Activated CD8-positive, alpha-beta T cell treated with anti-CD3 and anti-CD28 coated beads for 36 hours (primary cell): Measurements from ENCODE around the gene OCRL. TPM values are rescaled to one million over a fixed set of nuclear protein-coding genes. Genes with fewer than 3 reads are reported as not detected.

Experiments
- ATAC-seq: fragments of 200-7000 bp; cut with Tn5 transposase; one replicate; pipeline ENCODE4 v1.10.0; 2021; ENCODE audit warnings: mild to moderate bottlenecking, moderate library complexity
- CTCF ChIA-PET: fragments of 350-600 bp; sonication (Branson Sonifier 250); formaldehyde crosslinking; loops from one replicate; lab custom pipeline; 2021; ENCODE audit warnings: antibody characterized with exemption; lab: Charles Lee
- POLR2A ChIA-PET: fragments of 350-600 bp; sonication (Branson Sonifier 250); formaldehyde crosslinking; loops from one replicate; lab custom pipeline; 2021; ENCODE audit warnings: antibody characterized with exemption; lab: Charles Lee
- DNase-seq: peaks from one replicate; pipeline ENCODE4 v3.0.0-alpha.2; 2020
- H3K27ac Mint-ChIP-seq: one replicate; pipeline ENCODE4 v1.8.0; 2021; ENCODE audit warnings: mild to moderate bottlenecking, mixed read lengths
- H3K27me3 Mint-ChIP-seq: one replicate; pipeline ENCODE4 v1.8.0; 2021; ENCODE audit warnings: mixed read lengths
- H3K36me3 Mint-ChIP-seq: one replicate; pipeline ENCODE4 v1.8.0; 2021; ENCODE audit warnings: low read depth, mixed read lengths
- H3K4me1 Mint-ChIP-seq: one replicate; pipeline ENCODE4 v1.8.0; 2021; ENCODE audit warnings: low read depth, mixed read lengths
- H3K4me3 Mint-ChIP-seq: one replicate; pipeline ENCODE4 v1.8.0; 2021; ENCODE audit warnings: mild to moderate bottlenecking, moderate library complexity, mixed read lengths
- H3K9me3 Mint-ChIP-seq: one replicate; pipeline ENCODE4 v1.8.0; 2021; ENCODE audit warnings: mixed read lengths
- CTCF ChIP-seq: fragments of 200-600 bp; IDR thresholded peaks from one replicate; pipeline ENCODE4 v1.8.0; 2022; ENCODE audit warnings: antibody characterized with exemption, mild to moderate bottlenecking
- intact Hi-C: fragments of 100-400 bp; cut with micrococcal nuclease; formaldehyde crosslinking; loops from one replicate; pipeline ENCODE4 v1.10.0; 2022
- total RNA-seq, 2 experiments: library from RNA; stranded (reverse); gene quantifications; one replicate each; pipeline ENCODE4 v1.2.3, GENCODE V29; 2021

Gene OCRL
- total RNA-seq, 2 experiments from 2014 or later: 2.0 to 2.2 TPM

- H3K27ac Mint-ChIP-seq: no peak overlapping the region
- H3K9me3 Mint-ChIP-seq: no peaks in the 10 kb centered on the region
- H3K4me3 Mint-ChIP-seq: no peak overlapping the region
- peaks cover 3% of the 10 kb centered on the region for H3K4me1 Mint-ChIP-seq
- ChIA-PET POLR2A (no interaction called here), CTCF (no interaction called here)
- no peaks in the 10 kb centered on the region for H3K36me3 Mint-ChIP-seq
- ATAC-seq: no peak
- intact Hi-C loops: no loop called here
- TF ChIP-seq CTCF: no peak
- no peaks in the 10 kb centered on the region for H3K27me3 Mint-ChIP-seq
- DNase-seq: no peak
Observed at GRCh38 chrX:129496625-129497024, 43.4 kb upstream of the OCRL start.

GRCh38 chrX:129497146-129497843, 42.8 kb upstream of the OCRL start:
- Mint-ChIP-seq H3K9me3 (no peaks in the 10 kb centered on the region), H3K4me3 (no peak overlapping the region), H3K27me3 (no peaks in the 10 kb centered on the region), H3K36me3 (no peaks in the 10 kb centered on the region), H3K27ac (no peak overlapping the region), H3K4me1 (peaks cover 3% of the 10 kb centered on the region)
- no peak for DNase-seq
- intact Hi-C loops: no loop called here
- no peak for TF ChIP-seq CTCF
- POLR2A ChIA-PET: no interaction called here
- CTCF ChIA-PET: no interaction called here
- ATAC-seq: no peak

- Mint-ChIP-seq H3K27me3 (no peaks in the 10 kb centered on the region), H3K36me3 (no peaks in the 10 kb centered on the region), H3K4me1 (no peaks in the 10 kb centered on the region), H3K4me3 (no peak overlapping the region), H3K27ac (no peak overlapping the region), H3K9me3 (no peaks in the 10 kb centered on the region)
- ChIA-PET CTCF (no interaction called here), POLR2A (no interaction called here)
- no peak for ATAC-seq
- no peak for TF ChIP-seq CTCF
- no peak for DNase-seq
- intact Hi-C loops: no loop called here
Observed at GRCh38 chrX:129510331-129510730, 29.7 kb upstream of the OCRL start.

- Mint-ChIP-seq H3K36me3 (no peaks in the 10 kb centered on the region), H3K27me3 (no peaks in the 10 kb centered on the region), H3K4me3 (no peak overlapping the region), H3K4me1 (no peaks in the 10 kb centered on the region), H3K9me3 (no peaks in the 10 kb centered on the region), H3K27ac (no peak overlapping the region)
- intact Hi-C loops: no loop called here
- ATAC-seq: no peak
- CTCF ChIA-PET: no interaction called here
- POLR2A ChIA-PET: no interaction called here
- no peak for TF ChIP-seq CTCF
- no peak for DNase-seq
Observed at GRCh38 chrX:129511689-129512088, 28.4 kb upstream of the OCRL start.

- intact Hi-C loops: no loop called here
Observed at GRCh38 chrX:129512409-129512808, 27.6 kb upstream of the OCRL start.

More at GRCh38 chrX:129512409-129512808, 27.6 kb upstream of the OCRL start:
- CTCF ChIA-PET: no interaction called here
- no peaks in the 10 kb centered on the region for H3K27me3 Mint-ChIP-seq
- no peak for TF ChIP-seq CTCF
- ATAC-seq: no peak
- no peak overlapping the region for H3K4me3 Mint-ChIP-seq
- H3K27ac Mint-ChIP-seq: no peak overlapping the region
- H3K9me3 Mint-ChIP-seq: no peaks in the 10 kb centered on the region
- POLR2A ChIA-PET: no interaction called here
- no peaks in the 10 kb centered on the region for H3K36me3 Mint-ChIP-seq
- no peaks in the 10 kb centered on the region for H3K4me1 Mint-ChIP-seq
- DNase-seq: no peak
